H1 (cell line): ENCODE data around the gene TINCR. TPM values are rescaled to one million over a fixed set of nuclear protein-coding genes. Genes with fewer than 3 reads are reported as not detected.

Experiments
- CTBP2 ChIP-seq: IDR thresholded peaks from 2 replicates; pipeline ENCODE4 v1.7.0; 2011; ENCODE audit warnings: borderline replicate concordance, mild to moderate bottlenecking, moderate library complexity, mixed read lengths, low read length; ENCODE audit not compliant: insufficient read depth, insufficient read length
- polyA plus RNA-seq, 7 experiments: library from polyadenylated mRNA; depleted of rRNA in 3 of 7; stranded (reverse) in 5 of 7; unstranded in 2 of 7; fragments of >200 nt in 5 of 7; fragments of 200-250 nt in 2 of 7; gene quantifications; 1 replicate in 5 of 7; 2 replicates in 1 of 7; 4 replicates in 1 of 7; pipeline versions ENCODE4 v1.2.1 to v1.2.3, GENCODE V29; 2011 to 2013; ENCODE audit warnings: missing spikeins in 2 of 7, mixed read lengths in 2 of 7
- total RNA-seq: library from RNA; stranded (reverse); fragmentation: NEBNext Ultra II Directional; extraction: Animal tissue kit (Norgen Biotek cat#: 25700); gene quantifications from 2 replicates; pipeline ENCODE4 v1.2.1, GENCODE V29; 2021

The TINCR gene
- total and polyA plus RNA-seq, 2 of the 8 experiments (the other 6 are each of a cell fraction or from before 2014, with no cell fraction given): 0.52 to 1.4 TPM

GRCh38 chr19:5563008-5563431 is 4.7 kb downstream of the TINCR start (continued):
- TF ChIP-seq CTBP2: no peak
